Neuronal stem cell (in vitro differentiated cells): ENCODE measurements around the gene SLX9.

Source experiments
- DNase-seq: peaks from one replicate; pipeline ENCODE4 v3.0.0-alpha.2; 2013; ENCODE audit warnings: low spot score
- H2AFZ ChIP-seq: one replicate; pipeline ENCODE4 v1.6.1; 2013; ENCODE audit warnings: mild to moderate bottlenecking, low read length, inconsistent platforms
- H2AK5ac ChIP-seq: 2 replicates; pipeline ENCODE4 v1.6.1; 2013; ENCODE audit warnings: low read depth, mild to moderate bottlenecking, inconsistent platforms, low read length, moderate library complexity, mixed read lengths
- H2BK120ac ChIP-seq: 2 replicates; pipeline ENCODE4 v1.6.1; 2013; ENCODE audit warnings: low read depth, mild to moderate bottlenecking, inconsistent platforms, low read length, moderate library complexity, mixed read lengths
- H2BK12ac ChIP-seq: one replicate; pipeline ENCODE4 v1.6.1; 2013; ENCODE audit warnings: low read length, inconsistent platforms
- H2BK15ac ChIP-seq: 2 replicates; pipeline ENCODE4 v1.6.1; 2013; ENCODE audit warnings: mild to moderate bottlenecking, low read length, inconsistent platforms, mixed read lengths
- H2BK5ac ChIP-seq: one replicate; pipeline ENCODE4 v1.6.1; 2013; ENCODE audit warnings: inconsistent platforms, mild to moderate bottlenecking, low read length, moderate library complexity
- H3K14ac ChIP-seq: one replicate; pipeline ENCODE4 v1.6.1; 2013; ENCODE audit warnings: low read length, inconsistent platforms
- H3K18ac ChIP-seq: 2 replicates; pipeline ENCODE4 v1.6.1; 2013; ENCODE audit warnings: low read length, inconsistent platforms
- H3K23ac ChIP-seq: 2 replicates; pipeline ENCODE4 v1.6.1; 2013; ENCODE audit warnings: low read depth, mild to moderate bottlenecking, mixed read lengths, low read length, inconsistent platforms; ENCODE audit not compliant: poor library complexity
- H3K27ac ChIP-seq: replicated peaks from 3 replicates; pipeline ENCODE4 v1.5.1; 2013; ENCODE audit warnings: low read length, inconsistent platforms
- H3K27me3 ChIP-seq, 3 experiments: 2 replicates each; pipeline ENCODE4 v1.6.1; 2013; ENCODE audit warnings: low read length in 3 of 3, mild to moderate bottlenecking in 2 of 3, inconsistent platforms in 1 of 3, low read depth in 1 of 3, mixed read lengths in 1 of 3, moderate library complexity in 1 of 3; ENCODE audit not compliant: control insufficient read depth in 3 of 3, insufficient read depth in 3 of 3
- H3K36me3 ChIP-seq, 2 donors: replicated peaks in 1 of 2; 2 replicates each; pipeline ENCODE4 v1.6.1; 2013; ENCODE audit warnings: low read length in 2 of 2; ENCODE audit not compliant: control insufficient read depth in 2 of 2, insufficient read depth in 2 of 2
- H3K4ac ChIP-seq: 2 replicates; pipeline ENCODE4 v1.6.1; 2013; ENCODE audit warnings: inconsistent platforms, mild to moderate bottlenecking, low read length, moderate library complexity
- H3K4me1 ChIP-seq, 2 donors: 1 replicate in 1 of 2; 2 replicates in 1 of 2; pipeline ENCODE4 v1.6.1; 2013; ENCODE audit warnings: low read length in 2 of 2, low read depth in 1 of 2; ENCODE audit not compliant: control insufficient read depth in 2 of 2, insufficient read depth in 1 of 2
- H3K4me2 ChIP-seq: one replicate; pipeline ENCODE4 v1.6.1; 2013; ENCODE audit warnings: mild to moderate bottlenecking, low read length, inconsistent platforms; ENCODE audit not compliant: insufficient read depth, poor library complexity, severe bottlenecking
- H3K4me3 ChIP-seq, 2 donors: 2 replicates each; pipeline ENCODE4 v1.5.1; 2013; ENCODE audit warnings: low read length in 2 of 2, mild to moderate bottlenecking in 2 of 2, inconsistent platforms in 1 of 2, moderate library complexity in 1 of 2
- H3K79me1 ChIP-seq: one replicate; pipeline ENCODE4 v1.6.1; 2013; ENCODE audit warnings: low read depth, mild to moderate bottlenecking, inconsistent platforms, low read length, moderate library complexity
- H3K9ac ChIP-seq: one replicate; pipeline ENCODE4 v1.6.1; 2013; ENCODE audit warnings: mild to moderate bottlenecking, low read depth, low read length, inconsistent platforms; ENCODE audit not compliant: poor library complexity
- H3K9me3 ChIP-seq, 2 donors: replicated peaks in 1 of 2; 2 replicates each; pipeline versions ENCODE3 to v1.6.1; 2013; ENCODE audit warnings: low read length in 2 of 2, mild to moderate bottlenecking in 2 of 2, inconsistent platforms in 1 of 2, low read depth in 1 of 2, mixed read lengths in 1 of 2, moderate library complexity in 1 of 2; ENCODE audit not compliant: control insufficient read depth in 2 of 2, insufficient read depth in 1 of 2
- H4K8ac ChIP-seq: one replicate; pipeline ENCODE4 v1.6.1; 2013; ENCODE audit warnings: low read depth, mild to moderate bottlenecking, inconsistent platforms, low read length, moderate library complexity
- H4K91ac ChIP-seq: one replicate; pipeline ENCODE4 v1.6.1; 2013; ENCODE audit warnings: low read length, low read depth, mild to moderate bottlenecking, inconsistent platforms; ENCODE audit not compliant: poor library complexity
- WGBS, 2 donors: extraction: QIAGEN DNeasy Blood & Tissue Kit; methylation state at CpG; one replicate each; pipeline ENCODE4 v1.1.7; 2013; ENCODE audit warnings: missing lambda C conversion rate in 2 of 2, mixed read lengths in 1 of 2; ENCODE audit not compliant: insufficient read length in 2 of 2, insufficient replicate concordance in 1 of 2; ENCODE audit errors: extremely low coverage in 2 of 2; 5-methylcytosine and 5-hydroxymethylcytosine counted together

Gene SLX9

GRCh38 chr21:44964381-44964780, 24.6 kb downstream of the SLX9 start:
- no CpG with 5 or more reads among the region's 12 CpGs for WGBS, 2 donors
- peaks cover 25 to 82% of the 10 kb centered on the region in 2 donors for H3K36me3 ChIP-seq
- no peak overlapping the region for H3K18ac ChIP-seq
- peaks cover 3 to 11% of the 10 kb centered on the region in 2 donors for H3K4me1 ChIP-seq
- H3K4me3 ChIP-seq: no peak overlapping the region
- no peak overlapping the region for H4K91ac ChIP-seq
- H3K23ac ChIP-seq: no peak overlapping the region
- no peak overlapping the region for H4K8ac ChIP-seq
- H2BK15ac ChIP-seq: no peak overlapping the region
- H3K4me2 ChIP-seq: no peak overlapping the region
- no peak overlapping the region for H3K9ac ChIP-seq
- H2BK120ac ChIP-seq: no peak overlapping the region
- no peak for DNase-seq
- no peak overlapping the region for H2AFZ ChIP-seq
- H3K79me1 ChIP-seq: peaks cover 7% of the 10 kb centered on the region
- peaks cover 0 to 5% of the 10 kb centered on the region in 2 donors for H3K9me3 ChIP-seq
- no peak overlapping the region for H2BK5ac ChIP-seq
- H3K14ac ChIP-seq: no peak overlapping the region
- no peak overlapping the region for H3K27ac ChIP-seq
- H2AK5ac ChIP-seq: no peak overlapping the region
- H3K4ac ChIP-seq: no peak overlapping the region
- H2BK12ac ChIP-seq: no peak overlapping the region
- no peaks in the 10 kb centered on the region for H3K27me3 ChIP-seq

- H2BK15ac ChIP-seq: no peak overlapping the region
- H3K9ac ChIP-seq: no peak overlapping the region
- H4K91ac ChIP-seq: no peak overlapping the region
- WGBS, 2 donors: no CpG with 5 or more reads among the region's 17 CpGs
- no peak overlapping the region for H3K18ac ChIP-seq
- no peak overlapping the region for H3K4me2 ChIP-seq
- no peak overlapping the region for H3K23ac ChIP-seq
- no peak overlapping the region for H3K14ac ChIP-seq
- H2AK5ac ChIP-seq: no peak overlapping the region
- H3K27ac ChIP-seq: no peak overlapping the region
- H3K4ac ChIP-seq: no peak overlapping the region
- H2AFZ ChIP-seq: no peak overlapping the region
- H2BK12ac ChIP-seq: no peak overlapping the region
- no peaks in the 10 kb centered on the region for H3K27me3 ChIP-seq
- peaks cover 0 to 5% of the 10 kb centered on the region in 2 donors for H3K9me3 ChIP-seq
- no peak for DNase-seq
- peaks cover 21 to 76% of the 10 kb centered on the region in 2 donors for H3K36me3 ChIP-seq
- H4K8ac ChIP-seq: no peak overlapping the region
- no peak overlapping the region for H2BK5ac ChIP-seq
- no peak overlapping the region for H3K4me3 ChIP-seq
- H3K4me1 ChIP-seq: peaks cover 0 to 12% of the 10 kb centered on the region in 2 donors
- H3K79me1 ChIP-seq: peaks cover 8% of the 10 kb centered on the region
- H2BK120ac ChIP-seq: no peak overlapping the region
Observed at GRCh38 chr21:44965251-44966022, 25.6 kb downstream of the SLX9 start.

- no peak overlapping the region for H2BK15ac ChIP-seq
- no peaks in the 10 kb centered on the region for H3K27me3 ChIP-seq
- no peak overlapping the region for H3K4ac ChIP-seq
- H3K27ac ChIP-seq: no peak overlapping the region
- no peak for DNase-seq
- H4K91ac ChIP-seq: no peak overlapping the region
- H3K4me2 ChIP-seq: no peak overlapping the region
- H3K79me1 ChIP-seq: peaks cover 14% of the 10 kb centered on the region
- peak overlapping the region; percentile 10 for H2AK5ac ChIP-seq
- H2BK5ac ChIP-seq: peak overlapping the region; percentile 42
- H3K9ac ChIP-seq: no peak overlapping the region
- no peak overlapping the region for H2BK120ac ChIP-seq
- H3K18ac ChIP-seq: peak overlapping the region; percentile 76
- H3K4me1 ChIP-seq: peaks cover 0 to 14% of the 10 kb centered on the region in 2 donors
- H3K14ac ChIP-seq: no peak overlapping the region
- no peak overlapping the region for H2BK12ac ChIP-seq
- H3K36me3 ChIP-seq: peaks cover 19 to 72% of the 10 kb centered on the region in 2 donors
- no peak overlapping the region for H3K23ac ChIP-seq
- WGBS, 2 donors: no CpG with 5 or more reads among the region's 30 CpGs
- no peak overlapping the region for H3K4me3 ChIP-seq
- H2AFZ ChIP-seq: no peak overlapping the region
- peaks cover 0 to 5% of the 10 kb centered on the region in 2 donors for H3K9me3 ChIP-seq
- no peak overlapping the region for H4K8ac ChIP-seq
Observed at GRCh38 chr21:44966135-44967081, 26.6 kb downstream of the SLX9 start.
